ENCODE measurements around the gene TOP3A. TPM values are rescaled to one million over a fixed set of nuclear protein-coding genes. Genes with fewer than 3 reads are reported as not detected.

TOP3A gene
- total RNA-seq, 3 donors from 2014 or later (not counting 1 experiment from before 2014, with no cell fraction given), result 38.1 to 59.7 (median 53.2) TPM

- Histone ChIP-seq H3K27ac (ENCODE audit: low read length) (peak within 1 kb of the TSS; percentile 88), H3K4me1 (ENCODE audit: control insufficient read depth, insufficient read depth, low read length) (peaks cover 51% of the 10 kb centered on the region), H3K36me3 (ENCODE audit: control insufficient read depth, insufficient read depth, low read length) (peaks cover 20% of the 10 kb centered on the region), H3K4me3 (ENCODE audit: low read length) (peak within 1 kb of the TSS; percentile 76), H3K9me3 (ENCODE audit: control insufficient read depth, insufficient read depth, low read length) (no peaks in the 10 kb centered on the region), H3K27me3 (ENCODE audit: control insufficient read depth, insufficient read depth, low read length) (no peaks in the 10 kb centered on the region)
- peaks cover 17 to 36% of the 10 kb centered on the region in 2 donors for H3K4me1 Mint-ChIP-seq
- peak within 1 kb of the TSS; percentile 83 for H3K4me3 Mint-ChIP-seq
- ATAC-seq, result peak; percentile 87 to 92 (median 90)
- TF ChIP-seq CTCF (IDR thresholded peaks at IDR 0.05), result no peak
- no peaks in the 10 kb centered on the region for H3K36me3 Mint-ChIP-seq
- H3K27ac Mint-ChIP-seq, result peak within 1 kb of the TSS; percentile 70 to 81
- no peaks in the 10 kb centered on the region for H3K9me3 Mint-ChIP-seq
- WGBS (ENCODE audit: insufficient coverage), result under 1% methylated on average over 72 of the region's 72 CpGs
- peak; percentile 88 to 95 for DNase-seq
- H3K27me3 Mint-ChIP-seq (ENCODE audit: low read depth in 2 of 2), result no peaks in the 10 kb centered on the region
- intact Hi-C loops (cut with micrococcal nuclease), result loop anchor here (2.0 kb wide), 1 partner anchor 54 kb away; the partner anchor contains the start of genes SMCR8 and TOP3A
These were observed 54.3 kb downstream of the TOP3A start, which contains the start of gene MIEF2 for GRCh38 chr17:18260332-18261145. Gene MIEF2, plus strand, starts transcription at chr17:18260662. Its CDS starts 2,059 bp downstream, at chr17:18262721.

DNA sequence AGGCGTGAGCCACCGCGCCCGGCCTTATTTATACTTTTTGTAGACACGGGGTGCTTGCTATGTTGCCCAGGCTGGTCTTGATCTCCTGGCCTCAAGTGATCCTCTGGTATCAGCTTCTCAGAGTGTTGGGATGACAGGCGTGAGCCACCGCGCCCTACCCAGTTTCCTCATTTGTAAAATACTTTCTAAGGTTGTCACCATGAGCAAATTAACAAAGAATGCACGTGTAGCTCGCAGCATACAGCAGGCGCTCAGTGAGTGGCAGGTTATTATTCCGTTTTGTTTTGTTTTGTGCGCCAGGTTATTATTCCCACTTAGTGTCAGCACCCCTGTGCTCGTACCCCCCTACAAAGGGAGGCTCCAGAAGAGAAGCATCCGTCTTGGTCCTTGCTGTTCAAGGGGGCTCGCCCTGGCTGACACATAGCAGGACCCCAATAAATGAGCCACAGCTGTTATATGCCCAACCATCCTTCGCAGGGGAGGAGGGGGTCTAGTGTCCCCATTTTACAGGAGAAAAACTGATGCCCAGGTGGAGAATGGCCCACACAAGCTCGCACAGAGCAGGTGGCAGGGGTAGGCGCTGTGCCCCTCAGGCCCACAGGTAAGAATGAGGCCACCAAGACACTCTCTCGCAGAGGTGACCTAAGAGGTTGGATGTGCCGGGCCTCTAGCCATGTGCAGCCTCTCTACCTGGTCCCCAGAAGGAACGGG, 55.0 kb downstream of the TOP3A start:
- Mint-ChIP-seq H3K36me3 (no peaks in the 10 kb centered on the region), H3K4me3 (peak overlapping the region; percentile 83), H3K9me3 (no peaks in the 10 kb centered on the region), H3K27me3 (ENCODE audit: low read depth in 2 of 2) (no peaks in the 10 kb centered on the region), H3K4me1 (peaks cover 17 to 36% of the 10 kb centered on the region in 2 donors), H3K27ac (peak overlapping the region; percentile 70 to 81)
- TF ChIP-seq CTCF (IDR thresholded peaks at IDR 0.05), result no peak
- H3K36me3 ChIP-seq (ENCODE audit: control insufficient read depth, insufficient read depth, low read length), result peaks cover 22% of the 10 kb centered on the region
- 77% methylated on average over 22 of the region's 22 CpGs for WGBS (ENCODE audit: insufficient coverage)
- no peaks in the 10 kb centered on the region for H3K9me3 ChIP-seq (ENCODE audit: control insufficient read depth, insufficient read depth, low read length)
- peak overlapping the region; percentile 76 for H3K4me3 ChIP-seq (ENCODE audit: low read length)
- ATAC-seq (no peak), DNase-seq (no peak)
- H3K27ac ChIP-seq (ENCODE audit: low read length), result peak overlapping the region; percentile 88
- peaks cover 51% of the 10 kb centered on the region for H3K4me1 ChIP-seq (ENCODE audit: control insufficient read depth, insufficient read depth, low read length)
- intact Hi-C loops (cut with micrococcal nuclease), result loop anchor here (2.0 to 5.0 kb wide), 2 partner anchors 55 to 77 kb away; partner anchors contain the start of genes ALKBH5, SMCR8 and TOP3A
- H3K27me3 ChIP-seq (ENCODE audit: control insufficient read depth, insufficient read depth, low read length), result no peaks in the 10 kb centered on the region

DNA sequence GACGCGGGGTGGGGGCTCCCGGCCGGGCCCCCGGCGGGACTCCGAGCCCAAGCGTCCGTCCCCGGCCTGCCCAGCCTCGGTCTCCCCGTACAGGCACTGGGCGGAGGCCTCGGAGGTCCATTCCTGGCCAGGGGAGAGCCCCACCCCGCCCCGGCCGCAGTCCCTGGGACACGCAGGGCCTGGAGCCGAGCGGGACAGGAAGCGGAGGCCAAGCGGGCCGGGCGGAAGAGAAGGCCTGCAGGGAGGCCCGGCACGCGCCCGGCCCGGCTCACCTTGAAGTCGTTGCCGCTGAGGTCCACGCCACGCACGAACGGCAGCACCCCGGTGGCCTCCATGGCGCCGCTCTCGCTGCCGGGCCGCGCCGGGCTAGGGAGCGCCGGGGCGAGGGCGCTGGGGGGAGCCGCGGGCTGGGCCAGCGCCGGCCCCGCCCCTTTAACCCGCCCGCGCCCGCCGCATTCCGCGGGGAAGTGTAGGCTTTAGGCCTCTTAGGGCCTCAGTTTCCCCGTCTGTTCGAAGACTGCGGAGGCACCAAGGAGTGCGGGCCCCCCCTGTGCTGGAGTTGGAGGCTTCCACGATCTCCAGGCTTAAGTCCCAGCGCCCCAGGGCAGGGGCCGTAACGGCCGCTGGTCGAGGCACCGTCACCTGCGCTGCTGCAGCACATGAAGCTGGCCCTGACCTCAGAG, 56.3 kb downstream of the TOP3A start, which contains the start of gene FLII:
Gene FLII (minus strand): TSS at position 383 of the 683 bp plus-strand sequence. CDS start 48 bp downstream, at position 335.
- H3K27me3 ChIP-seq (ENCODE audit: control insufficient read depth, insufficient read depth, low read length), result no peaks in the 10 kb centered on the region
- H3K36me3 ChIP-seq (ENCODE audit: control insufficient read depth, insufficient read depth, low read length), result peaks cover 27% of the 10 kb centered on the region
- no peak for TF ChIP-seq CTCF (IDR thresholded peaks at IDR 0.05)
- Mint-ChIP-seq H3K4me1 (peaks cover 17 to 36% of the 10 kb centered on the region in 2 donors), H3K36me3 (no peaks in the 10 kb centered on the region), H3K27ac (peak within 1 kb of the TSS; percentile 81 to 96), H3K27me3 (ENCODE audit: low read depth in 2 of 2) (no peaks in the 10 kb centered on the region), H3K9me3 (no peaks in the 10 kb centered on the region), H3K4me3 (peak within 1 kb of the TSS; percentile 97)
- H3K4me1 ChIP-seq (ENCODE audit: control insufficient read depth, insufficient read depth, low read length), result peaks cover 51% of the 10 kb centered on the region
- H3K9me3 ChIP-seq (ENCODE audit: control insufficient read depth, insufficient read depth, low read length), result no peaks in the 10 kb centered on the region
- WGBS (ENCODE audit: insufficient coverage), result 1% methylated on average over 71 of the region's 71 CpGs
- intact Hi-C loops (cut with micrococcal nuclease), result loop anchor here (5.0 kb wide), 1 partner anchor 76 kb away; the partner anchor contains the start of gene ALKBH5
- peak within 1 kb of the TSS; percentile 65 for H3K4me3 ChIP-seq (ENCODE audit: low read length)
- DNase-seq (peak; percentile 54 to 78), ATAC-seq (peak; percentile 41 to 64 (median 55))
- peak within 1 kb of the TSS; percentile 79 for H3K27ac ChIP-seq (ENCODE audit: low read length)

All from natural killer cell (primary cell).